Measurements from ENCODE around the gene ACLY.
"Not testable (repeated sequence)": the region's sequence is repeated elsewhere in the genome, so short reads cannot be mapped to it uniquely, and the experiment has no call there.

The ACLY gene

DNA sequence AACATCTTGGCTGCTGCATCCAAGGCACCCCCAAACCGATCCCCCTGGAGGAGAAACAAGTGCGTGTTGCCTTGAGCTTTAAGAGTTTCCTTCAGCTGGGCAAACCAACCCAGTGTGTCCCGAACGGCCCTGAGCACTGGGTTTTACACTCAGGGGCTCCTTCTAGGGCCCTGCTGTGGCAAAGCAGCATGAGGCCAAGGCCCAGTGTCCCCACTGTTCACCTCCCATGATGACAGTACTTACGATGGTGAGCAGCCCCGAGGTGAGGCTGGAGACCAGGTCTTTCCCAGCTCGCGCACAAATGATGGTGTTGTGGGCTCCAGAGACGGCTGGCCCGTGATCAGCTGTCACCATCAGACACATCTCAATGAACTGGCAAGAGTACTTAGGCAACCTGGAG lies 47.0 kb downstream of the ACLY start:
- DNase-seq (ENCODE audit: low read depth): no peak

GRCh38 chr17:41870627-41871026 lies 48.1 kb downstream of the ACLY start:
- DNase-seq (ENCODE audit: low read depth): no peak

- no peak for DNase-seq (ENCODE audit: low read depth)
Measured at GRCh38 chr17:41870097-41870496, 48.7 kb downstream of the ACLY start.

- no peak for DNase-seq (ENCODE audit: low read depth)
Measured at GRCh38 chr17:41869426-41869825, 49.3 kb downstream of the ACLY start.

DNA sequence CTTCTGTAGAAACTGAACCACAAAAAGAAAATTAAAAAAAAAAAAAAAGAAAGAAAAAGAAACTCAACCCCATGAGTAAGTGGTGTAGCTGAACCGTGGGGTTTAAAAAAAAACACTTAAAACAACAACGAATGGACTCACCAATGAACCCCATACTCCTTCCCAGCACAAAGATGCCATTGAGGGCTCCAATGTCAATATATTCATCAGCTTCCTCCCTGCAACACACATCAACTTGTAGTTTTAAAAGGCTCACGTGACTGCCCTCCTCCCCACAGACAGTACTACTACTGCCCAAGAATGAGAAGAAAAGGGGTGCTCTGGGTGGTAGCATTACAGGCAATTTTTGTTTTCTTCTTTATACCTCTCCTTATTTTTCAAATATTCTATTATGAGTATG lies 50.2 kb downstream of the ACLY start:
- no peak for DNase-seq (ENCODE audit: low read depth)

GRCh38 chr17:41865596-41865893 lies 53.2 kb downstream of the ACLY start:
- DNase-seq (ENCODE audit: low read depth): no peak

DNA sequence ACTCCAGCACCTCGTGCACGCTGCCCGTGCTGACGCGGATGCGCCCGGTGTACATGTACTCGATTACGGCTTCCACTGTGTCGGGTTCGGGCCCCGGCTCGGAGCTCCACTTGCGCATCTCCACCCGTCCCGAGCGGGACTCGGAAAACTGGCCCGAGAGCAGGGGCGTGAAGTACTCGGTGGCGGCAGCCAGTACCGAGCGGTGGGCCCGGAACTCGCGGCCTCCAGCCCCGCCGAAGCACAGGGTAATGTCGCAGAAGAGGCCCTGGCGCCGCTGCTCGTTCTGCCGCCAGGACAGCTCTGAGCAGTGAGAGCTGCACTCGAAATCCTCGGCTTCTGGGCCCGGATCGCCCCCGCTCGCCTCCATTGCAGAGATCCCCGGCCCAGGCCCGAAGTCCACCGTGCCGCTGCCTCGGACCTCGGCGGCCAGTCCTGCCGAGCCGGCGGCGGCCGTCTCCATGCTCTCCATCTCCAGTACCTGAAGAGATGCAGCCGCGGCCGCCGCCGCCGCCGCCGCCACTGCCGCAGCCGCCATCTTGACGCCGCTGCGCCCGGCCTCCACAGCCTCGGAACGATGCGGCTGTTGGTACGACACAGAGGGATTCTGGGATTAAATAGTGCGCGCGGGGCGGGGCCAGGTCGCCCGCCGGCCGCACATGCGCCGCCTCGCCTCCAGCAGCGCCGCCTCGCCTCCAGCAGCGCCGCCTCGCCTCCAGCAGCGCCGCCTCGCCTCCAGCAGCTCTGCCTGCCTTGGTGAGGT lies 53.7 kb downstream of the ACLY start, which contains the start of gene KLHL11:
KLHL11 (minus strand) TSS at position 588 of the 760 bp plus-strand sequence; CDS start at position 535, 53 bp downstream.
- DNase-seq (ENCODE audit: low read depth): peak; percentile 85

DNA sequence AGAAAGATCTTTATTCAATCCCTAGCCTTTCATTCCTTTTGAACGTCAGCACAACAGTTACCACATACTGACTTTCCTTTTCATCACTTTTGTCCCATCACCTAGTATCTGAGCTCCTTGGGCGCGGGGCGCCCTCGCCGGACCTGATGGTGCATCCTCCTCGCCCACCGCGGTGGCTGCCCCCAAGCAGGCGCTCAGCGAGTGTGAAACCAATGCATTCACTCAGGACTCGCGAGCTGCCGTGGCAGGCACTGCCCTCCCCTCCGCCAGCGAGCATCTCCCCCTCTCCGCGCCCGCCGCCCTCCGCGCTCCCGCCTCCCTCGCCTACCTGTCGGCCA lies 54.3 kb downstream of the ACLY start:
- no peak for DNase-seq (ENCODE audit: low read depth)

- DNase-seq (ENCODE audit: low read depth): no peak
Measured at GRCh38 chr17:41863074-41863848, 55.5 kb downstream of the ACLY start.

DNA sequence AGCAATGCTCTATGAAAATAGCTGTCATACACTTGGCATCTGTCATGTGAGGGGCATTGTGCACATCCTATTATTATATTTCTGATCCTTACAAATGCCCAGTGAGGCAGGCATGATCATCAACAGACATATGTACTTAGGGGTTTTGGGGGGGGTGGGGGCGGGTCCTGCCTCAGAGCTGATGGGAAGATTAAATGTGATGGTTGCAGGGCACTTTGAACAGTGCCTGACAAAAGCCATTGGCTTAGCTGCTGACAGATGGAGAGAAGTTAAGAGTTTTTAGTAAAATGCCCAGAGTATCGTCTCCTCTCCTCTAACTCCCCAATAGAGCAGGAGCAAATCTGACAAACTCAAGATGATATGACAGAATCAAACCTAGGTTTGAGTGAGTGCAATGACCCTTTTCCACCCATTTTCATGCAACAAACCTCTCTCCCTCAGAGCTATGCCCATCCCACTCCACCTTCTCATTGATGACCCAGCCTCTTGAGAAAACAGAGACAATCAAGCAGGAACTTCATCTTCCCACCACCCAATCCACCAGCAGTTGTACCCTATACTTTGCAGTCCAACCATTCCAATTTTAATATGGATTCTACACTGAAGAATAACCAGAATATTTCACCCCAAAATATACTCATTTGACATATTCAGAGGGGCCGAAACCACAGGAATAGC lies 58.4 kb downstream of the ACLY start:
- no peak for DNase-seq (ENCODE audit: low read depth)

DNA sequence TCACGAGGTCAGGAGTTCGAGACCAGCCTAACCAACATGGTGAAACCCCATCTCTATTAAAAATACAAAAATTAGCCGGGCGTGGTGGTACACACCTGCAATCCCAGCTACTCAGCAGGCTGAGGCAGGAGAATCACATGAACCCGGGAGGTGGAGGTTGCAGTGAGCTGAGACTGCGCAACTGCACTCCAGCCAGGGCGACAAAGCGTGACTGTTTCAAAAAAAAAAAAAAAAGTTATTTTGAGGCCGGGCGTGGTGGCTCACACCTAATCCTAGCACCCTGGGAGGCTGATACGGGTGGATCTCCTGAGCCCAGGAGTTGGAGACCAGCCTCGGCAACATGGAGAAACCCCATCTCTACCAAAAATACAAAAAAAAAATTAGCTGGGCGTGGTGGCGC lies 67.4 kb downstream of the ACLY start:
- not testable (repeated sequence) for DNase-seq (ENCODE audit: low read depth)

DNA sequence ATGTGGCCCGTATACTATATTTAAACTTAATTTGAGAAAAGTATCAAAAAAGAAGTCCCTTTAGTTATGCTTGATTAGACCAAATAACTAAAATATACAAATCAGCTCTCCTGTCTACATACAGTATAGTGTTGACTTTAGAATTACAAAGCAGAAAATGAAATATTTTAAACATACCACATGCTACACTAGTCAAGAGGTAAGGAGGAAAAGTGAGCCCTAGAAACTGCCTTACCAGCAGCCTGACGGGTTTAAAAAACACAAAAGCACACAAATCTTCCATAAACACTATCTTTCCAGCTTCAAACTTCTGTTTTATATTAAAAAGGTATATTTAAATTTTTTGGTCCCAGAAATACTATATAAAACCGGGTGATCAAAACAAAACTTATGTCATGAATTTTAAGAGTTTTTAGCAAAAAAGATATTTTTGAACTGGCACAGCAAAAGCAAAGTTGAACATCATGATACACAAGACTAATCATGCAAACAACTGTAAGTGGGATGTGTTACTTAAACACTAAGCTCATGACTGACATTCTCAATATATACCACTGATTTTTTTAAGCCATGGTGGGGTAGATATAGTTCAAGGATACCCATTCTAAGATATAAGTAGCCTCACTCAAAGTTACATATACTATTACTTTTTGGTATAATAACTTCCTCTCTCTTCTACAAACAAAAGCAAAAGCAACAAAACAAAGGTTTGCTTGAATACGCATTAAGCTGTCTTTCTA lies 69.3 kb downstream of the ACLY start:
- no peak for DNase-seq (ENCODE audit: low read depth)

- no peak for DNase-seq (ENCODE audit: low read depth)
Measured at GRCh38 chr17:41848788-41849187, 70.0 kb downstream of the ACLY start.

GRCh38 chr17:41844971-41845370 lies 73.8 kb downstream of the ACLY start:
- DNase-seq (ENCODE audit: low read depth): no peak

DNA sequence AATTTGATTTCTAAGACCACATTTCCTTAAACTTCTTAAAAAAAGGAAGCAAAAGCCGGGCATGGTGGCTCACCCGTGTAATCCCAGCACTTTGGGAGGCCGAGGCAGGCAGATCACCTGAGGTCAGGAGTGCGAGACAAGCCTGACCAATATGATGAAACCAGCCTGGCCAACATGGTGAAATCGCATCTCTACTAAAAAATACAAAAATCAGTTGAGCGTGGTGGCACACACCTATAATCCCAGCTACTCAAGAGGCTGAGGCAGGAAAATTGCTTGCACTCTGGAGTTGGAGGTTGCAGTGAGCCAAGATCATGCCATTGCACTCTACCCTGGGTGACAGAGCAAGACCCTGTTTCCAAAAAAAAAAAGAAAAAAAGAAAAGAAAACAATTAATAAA lies 78.0 kb downstream of the ACLY start:
- not testable (repeated sequence) for DNase-seq (ENCODE audit: low read depth)

DNA sequence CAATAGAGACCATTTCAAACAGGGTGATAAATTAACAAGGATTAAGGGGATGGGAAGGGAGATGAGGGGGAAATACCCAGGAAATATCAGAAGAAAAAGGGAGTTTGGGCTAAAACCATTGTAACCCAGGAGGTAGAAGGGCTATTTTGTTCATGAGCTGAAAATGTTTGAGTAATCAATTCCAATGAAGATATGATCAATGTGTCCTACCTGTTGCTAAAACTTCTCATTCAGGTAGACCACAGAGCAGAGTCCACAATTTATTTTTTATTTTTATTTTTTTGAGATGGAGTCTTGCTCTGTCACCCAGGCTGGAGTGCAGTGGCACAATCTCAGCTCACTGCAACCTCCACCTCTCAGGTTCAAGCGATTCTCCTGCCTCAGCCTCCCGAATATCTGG lies 79.3 kb downstream of the ACLY start:
- not testable (repeated sequence) for DNase-seq (ENCODE audit: low read depth)

DNA sequence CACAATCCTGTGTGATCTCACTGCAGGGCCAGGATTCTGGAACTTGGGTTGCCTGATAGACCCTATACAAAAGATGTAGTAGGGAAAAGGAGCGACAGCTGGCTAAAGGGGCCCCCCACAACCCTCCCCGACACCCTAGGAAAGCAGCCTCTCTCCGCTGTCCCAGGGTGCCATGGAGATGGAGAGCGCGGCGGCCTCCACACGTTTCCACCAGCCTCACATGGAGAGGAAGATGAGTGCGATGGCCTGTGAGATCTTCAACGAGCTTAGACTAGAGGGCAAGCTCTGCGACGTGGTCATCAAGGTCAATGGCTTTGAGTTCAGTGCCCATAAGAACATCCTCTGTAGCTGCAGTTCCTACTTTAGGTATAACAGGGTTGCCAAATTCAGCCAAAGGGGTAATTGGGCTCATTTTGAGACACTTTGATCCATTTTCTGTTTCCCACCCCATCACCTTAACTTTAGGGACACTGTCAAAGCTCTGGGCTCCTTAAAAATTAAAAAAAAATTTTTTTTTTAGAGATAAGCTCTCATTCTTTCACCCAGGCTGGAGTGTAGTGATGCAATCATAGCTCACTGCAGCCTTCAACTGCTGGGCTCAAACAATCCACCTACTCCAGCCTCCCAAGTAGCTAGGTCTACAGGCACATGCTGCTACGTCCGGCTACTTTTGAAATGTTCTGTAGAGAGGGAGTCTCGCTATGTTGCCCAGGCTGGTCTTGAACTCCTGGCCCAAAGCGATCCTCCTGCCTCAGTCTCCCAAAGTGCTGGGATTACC lies 80.8 kb downstream of the ACLY start, which contains the start of gene KLHL10:
KLHL10 (plus strand) TSS at position 65 of the 778 bp plus-strand sequence; CDS start at position 173, 108 bp downstream.
- DNase-seq (ENCODE audit: low read depth): no peak

- no peak for DNase-seq (ENCODE audit: low read depth)
Measured at GRCh38 chr17:41836550-41837196, 82.1 kb downstream of the ACLY start.

- peak; percentile 34 for DNase-seq (ENCODE audit: low read depth)
Measured at GRCh38 chr17:41835800-41836549, 82.8 kb downstream of the ACLY start, which contains the start of gene NT5C3B. NT5C3B (minus strand) TSS chr17:41836232; CDS start chr17:41836193, 39 bp downstream.

DNA sequence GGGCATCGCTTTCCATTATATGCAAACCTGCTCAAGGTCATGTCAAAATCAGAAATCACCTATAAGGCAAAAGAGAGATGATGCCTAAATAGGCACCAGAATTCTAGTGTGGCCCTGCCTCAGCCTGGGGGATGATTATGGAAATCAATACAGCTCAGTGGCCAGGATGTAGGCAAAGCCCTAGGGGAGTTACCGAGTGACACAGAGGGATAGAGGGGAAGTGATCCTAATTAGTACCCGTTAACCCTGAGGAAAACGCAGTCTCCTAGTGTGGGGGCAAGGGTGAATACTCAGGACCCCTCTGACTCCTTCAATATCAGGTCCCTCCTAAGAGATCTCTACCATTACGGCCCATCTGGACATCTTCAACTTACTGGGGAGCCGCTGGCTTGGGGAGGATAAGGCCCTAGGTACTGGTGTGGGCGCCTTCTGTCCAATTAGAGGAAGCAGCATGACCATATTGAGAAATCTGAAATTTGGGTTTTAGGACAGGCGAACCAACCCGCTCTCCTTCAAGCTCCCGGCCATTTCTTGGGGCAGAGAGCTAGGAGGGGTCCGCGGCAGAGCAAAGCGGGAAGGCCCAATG lies 83.4 kb downstream of the ACLY start:
- no peak for DNase-seq (ENCODE audit: low read depth)

Measured in T follicular helper cell (primary cell).